Stomach (tissue), 4 donors: ENCODE measurements around the gene FER1L5.

Experiments used
- CTCF ChIP-seq, 7 experiments: fragments of 450-650 bp in 4 of 7; fragments of 200-600 bp in 3 of 7; sonication (generic) in 3 of 7; IDR thresholded peaks; one replicate each; pipeline ENCODE4 v1.5.1; 2016 to 2019; ENCODE audit warnings: antibody characterized with exemption in 7 of 7, control low read depth in 2 of 7, mild to moderate bottlenecking in 1 of 7
- EP300 ChIP-seq: sonication (generic); formaldehyde crosslinking; IDR thresholded peaks from one replicate; pipeline ENCODE4 v1.6.1; 2017; ENCODE audit warnings: antibody characterized with exemption
- POLR2A ChIP-seq, 4 donors: fragments of 450-650 bp; IDR thresholded peaks; one replicate each; pipeline ENCODE4 v1.6.1; 2016; ENCODE audit warnings: antibody characterized with exemption in 4 of 4, control low read depth in 2 of 4, mild to moderate bottlenecking in 1 of 4, moderate library complexity in 1 of 4
- POLR2AphosphoS5 ChIP-seq, 3 donors: sonication (generic); formaldehyde crosslinking; IDR thresholded peaks; one replicate each; pipeline ENCODE4 v1.6.1; 2016; ENCODE audit warnings: antibody characterized with exemption in 3 of 3

- no peak for TF ChIP-seq CTCF (IDR thresholded peaks at IDR 0.05)
- TF ChIP-seq POLR2A (IDR thresholded peaks at IDR 0.05) = no peak
- peak in 1 of 3 donors; percentile 19 for TF ChIP-seq POLR2AphosphoS5 (IDR thresholded peaks at IDR 0.05)
- TF ChIP-seq EP300 = no peak
These were observed 40.9 kb upstream of the FER1L5 start for GRCh38 chr2:96601382-96602292.
